Measurements from ENCODE around the gene LTBP2. TPM values are rescaled to one million over a fixed set of nuclear protein-coding genes. Genes with fewer than 3 reads are reported as not detected.

The LTBP2 gene
- total and polyA plus RNA-seq, 2 of the 8 experiments (the other 6 are each of a cell fraction or from before 2014, with no cell fraction given): 0.48 to 0.89 TPM

GRCh38 chr14:74476607-74477006 lies 135.4 kb downstream of the LTBP2 start:
- ChIA-PET POLR2A (ENCODE audit: partially characterized antibody) (interaction anchor here (0.7 to 3.0 kb wide), 9 partner anchors 10 to 175 kb away, joined by 3 to 10 read pairs (median 3); partner anchors contain the start of gene VRTN), CTCF (ENCODE audit: partially characterized antibody) (interaction anchor here (0.7 to 12.6 kb wide), 11 partner anchors 14 to 243 kb away, joined by 3 to 181 read pairs (median 41); partner anchors contain the start of genes ABCD4 and VRTN)
- H4K5ac ChIP-seq (ENCODE audit: insufficient read length, low read depth, low read length): no peak overlapping the region
- DNase-seq (ENCODE audit: low read depth in 1 of 2, low spot score in 2 of 2) (no peak), FAIRE-seq (no peak)
- no peaks in the 10 kb centered on the region for H3K27me3 ChIP-seq (replicated peaks in 1 of 4; ENCODE audit: control insufficient read depth in 3 of 4, extremely low read depth in 1 of 4, insufficient read depth in 3 of 4, low read length in 3 of 4)
- H2BK20ac ChIP-seq (ENCODE audit: low read length): no peak overlapping the region
- no peaks in the 10 kb centered on the region for H3K79me2 ChIP-seq (ENCODE audit: control insufficient read depth in 1 of 2, insufficient read depth in 2 of 2, low read length in 2 of 2)
- no peak overlapping the region for H3K14ac ChIP-seq (ENCODE audit: insufficient read length)
- H2BK15ac ChIP-seq (ENCODE audit: low read length): no peak overlapping the region
- no peak overlapping the region for H3K56ac ChIP-seq (replicated peaks; ENCODE audit: insufficient read length, low read depth, low read length)
- no peaks in the 10 kb centered on the region for H3K9me3 ChIP-seq (ENCODE audit: insufficient read depth in 2 of 2, low read depth in 1 of 2, low read length in 1 of 2)
- H3K4me1 ChIP-seq (replicated peaks in 1 of 4; ENCODE audit: control insufficient read depth in 3 of 4, insufficient read depth in 4 of 4, low read length in 3 of 4): peaks cover 0 to 3% (median 0%) of the 10 kb centered on the region in 4 experiments; a peak in 2 of 7 replicates
- H2BK12ac ChIP-seq (ENCODE audit: low read depth, low read length): no peak overlapping the region
- no peaks in the 10 kb centered on the region for H3K79me1 ChIP-seq (ENCODE audit: low read depth, low read length)
- no peak overlapping the region for H3K4ac ChIP-seq (replicated peaks; ENCODE audit: insufficient read length, low read depth, low read length)
- no peaks in the 10 kb centered on the region for H3K23me2 ChIP-seq (ENCODE audit: low read depth, low read length)
- H2BK5ac ChIP-seq (ENCODE audit: low read depth, low read length): no peak overlapping the region
- no peak overlapping the region for H4K8ac ChIP-seq (ENCODE audit: extremely low read depth, insufficient read depth, low read length)
- WGBS, 2 experiments (ENCODE audit: extremely low coverage in 1 of 2, insufficient coverage in 1 of 2, insufficient read length in 1 of 2, insufficient replicate concordance in 2 of 2, low coverage in 1 of 2, low lambda C conversion rate in 2 of 2, missing lambda C conversion rate in 1 of 2): 89% methylated on average over 3 of the region's 3 CpGs; no CpG with 5 or more reads in 1 of the 2 experiments
- no peak overlapping the region for H3K4me2 ChIP-seq (ENCODE audit: insufficient read depth in 1 of 2, low read depth in 2 of 2, low read length in 2 of 2)
- no peak overlapping the region for H3K23ac ChIP-seq (ENCODE audit: insufficient read length)
- H3K27ac ChIP-seq (ENCODE audit: low read depth, low read length): peak overlapping the region; percentile 8; the same call in 1 of the 2 replicates
- no peak overlapping the region for H3K4me3 ChIP-seq (ENCODE audit: extremely low read depth in 1 of 4, insufficient read depth in 2 of 4, low read depth in 3 of 4, low read length in 4 of 4)
- no peak overlapping the region for H2BK120ac ChIP-seq (replicated peaks; ENCODE audit: low read depth, low read length)
- H2AFZ ChIP-seq (ENCODE audit: low read length): no peak overlapping the region
- H3K36me3 ChIP-seq (ENCODE audit: control insufficient read depth in 2 of 4, insufficient read depth in 4 of 4, low read length in 3 of 4): peaks cover 0 to 51% (median 17%) of the 10 kb centered on the region in 4 experiments; a peak in 7 of 8 replicates
- H2AK5ac ChIP-seq (ENCODE audit: low read depth, low read length): no peak overlapping the region
- H4K91ac ChIP-seq (replicated peaks; ENCODE audit: insufficient read length, low read length): no peak overlapping the region
- TF ChIP-seq CBX8 (IDR thresholded peaks at IDR 0.05; ENCODE audit: borderline replicate concordance, low read depth, low read length) (no peak), POU5F1 (IDR thresholded peaks at IDR 0.05; ENCODE audit: low read depth, low read length) (no peak), SIX5 (IDR thresholded peaks at IDR 0.05; ENCODE audit: low read depth, low read length) (no peak), EZH2 (IDR thresholded peaks at IDR 0.05; ENCODE audit: low read depth, low read length, severe bottlenecking) (no peak), MAFK (IDR thresholded peaks at IDR 0.05; ENCODE audit: low read depth, low read length) (no peak), RNF2 (IDR thresholded peaks at IDR 0.05; ENCODE audit: borderline replicate concordance, low read depth, low read length, missing control alignments, poor library complexity, severe bottlenecking) (no peak), JUND (IDR thresholded peaks at IDR 0.05; ENCODE audit: low read length) (no peak)
- no peak overlapping the region for H3K9ac ChIP-seq (replicated peaks in 1 of 4; ENCODE audit: extremely low read depth in 1 of 4, low read depth in 3 of 4, low read length in 3 of 4)
- H4K20me1 ChIP-seq (replicated peaks in 1 of 2; ENCODE audit: control insufficient read depth in 1 of 2, insufficient read depth in 2 of 2, low read length in 2 of 2): no peaks in the 10 kb centered on the region
- H3K18ac ChIP-seq (ENCODE audit: extremely low read depth, low read length): no peak overlapping the region

Measured in H1 (cell line).